NK-92 treated with Interleukin-12 subunit alpha and Interleukin-12 subunit beta, amount 100 ng/mL, for 24 hours (cell line): ENCODE data around the gene SPINK14.

ENCODE experiments used
- DNase-seq: peaks from one replicate; lab custom pipeline; 2025; lab: John Stamatoyannopoulos, UW

SPINK14 gene

DNA sequence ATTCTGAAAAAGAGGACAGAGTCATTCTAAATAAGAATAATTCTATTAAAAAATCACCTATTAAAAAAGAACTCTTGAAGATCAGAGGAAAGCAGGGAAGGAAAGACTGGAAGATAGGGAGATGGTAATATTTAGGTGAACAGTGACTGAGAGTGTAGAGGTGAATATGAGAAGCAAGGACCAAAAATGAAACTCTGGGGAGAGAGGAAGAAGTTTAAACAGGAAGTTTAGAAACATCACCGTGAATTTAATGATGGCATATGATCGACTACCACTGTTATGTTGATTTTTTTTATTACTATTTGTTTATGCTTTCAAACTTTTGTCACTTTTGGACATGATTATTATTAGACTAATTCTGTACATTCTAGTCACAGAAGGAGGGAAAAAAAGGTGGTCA, 32.8 kb downstream of the SPINK14 start:
- DNase-seq = no peak

DNA sequence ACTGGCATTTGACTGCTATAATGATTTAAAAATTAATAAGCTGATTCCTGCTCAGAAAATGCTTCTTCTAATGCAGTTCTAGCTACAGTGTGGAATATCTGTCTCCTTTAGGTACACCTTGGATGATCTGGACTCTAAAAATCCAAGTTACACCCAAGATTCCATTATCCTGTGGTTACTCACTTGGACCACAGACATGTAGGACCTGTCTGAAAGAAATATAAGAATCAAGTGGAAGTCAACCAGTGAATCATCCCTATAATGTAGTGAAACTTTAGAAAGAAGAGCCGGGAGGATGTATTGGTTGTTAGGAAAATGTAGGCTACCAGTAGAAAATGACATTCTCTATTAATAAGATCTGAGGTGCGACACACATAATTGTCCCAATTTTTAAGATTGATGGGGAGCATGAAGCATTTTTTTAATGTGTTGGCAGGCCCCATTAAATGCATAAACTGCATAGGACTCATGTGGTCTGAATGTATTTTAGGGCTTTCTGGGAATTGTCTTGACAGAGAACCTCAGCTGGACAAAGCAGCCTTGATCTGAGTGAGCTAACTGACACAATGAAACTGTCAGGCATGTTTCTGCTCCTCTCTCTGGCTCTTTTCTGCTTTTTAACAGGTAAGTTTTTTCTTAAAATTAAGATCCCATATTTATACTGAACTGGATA, 34.3 kb downstream of the SPINK14 start, which contains the start of gene SPINK6:
TSS of gene SPINK6 (plus strand) at position 512 of the 673 bp plus-strand sequence. CDS start at position 567, 55 bp downstream.
- no peak for DNase-seq

DNA sequence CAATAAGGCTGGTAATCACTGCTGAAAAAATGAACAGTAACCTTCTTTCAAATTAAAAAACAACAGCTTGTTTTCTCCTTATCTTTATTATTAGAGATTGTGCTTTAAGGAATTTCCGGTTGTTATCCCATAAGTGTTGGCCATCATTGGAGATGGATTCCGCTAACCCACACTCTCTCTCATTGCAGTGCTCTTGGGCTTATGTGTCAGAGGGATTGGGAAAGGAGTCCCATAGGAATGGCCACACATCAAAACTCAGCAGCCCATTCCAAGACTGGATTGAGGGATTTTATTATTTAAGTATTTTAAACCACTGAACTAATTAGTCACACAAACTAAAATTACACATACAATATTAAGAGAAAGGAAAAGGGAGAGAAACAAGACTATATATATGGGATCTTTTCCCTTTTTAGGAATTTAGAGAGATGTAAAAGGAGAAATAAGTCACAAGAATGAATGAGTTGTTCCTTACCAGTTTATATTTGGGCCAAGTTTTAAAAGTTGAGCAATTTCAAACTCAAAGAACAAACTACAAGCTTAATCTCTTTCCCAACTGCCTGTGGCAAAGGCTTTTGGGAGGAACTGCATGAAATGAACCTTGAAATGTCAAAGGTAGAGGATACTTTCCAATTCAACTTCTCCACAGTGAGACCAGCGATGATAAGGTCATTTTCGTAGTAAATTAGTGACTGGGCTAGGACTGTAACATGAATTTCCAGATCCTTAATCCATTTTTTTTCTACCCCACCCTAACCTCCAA, 36.9 kb downstream of the SPINK14 start:
- DNase-seq = no peak

DNA sequence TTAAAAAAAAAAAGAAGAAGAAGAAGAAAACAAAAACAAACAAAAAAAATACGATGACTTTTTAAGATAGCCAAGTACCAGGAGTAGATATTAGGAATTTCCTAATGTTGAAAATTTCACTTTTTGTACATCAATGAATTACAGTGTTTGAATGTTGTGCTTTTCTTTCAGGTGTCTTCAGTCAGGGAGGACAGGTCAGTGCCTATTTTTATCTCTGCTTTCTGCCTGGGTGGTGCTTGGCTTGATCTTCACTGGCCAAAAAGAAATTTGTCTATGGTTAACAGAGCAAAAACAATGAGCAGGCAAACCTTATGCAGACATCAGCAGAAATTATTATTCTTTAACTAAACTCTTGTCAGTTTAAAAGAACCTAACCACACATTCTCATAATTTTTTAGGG, 37.5 kb downstream of the SPINK14 start:
- DNase-seq = no peak

DNA sequence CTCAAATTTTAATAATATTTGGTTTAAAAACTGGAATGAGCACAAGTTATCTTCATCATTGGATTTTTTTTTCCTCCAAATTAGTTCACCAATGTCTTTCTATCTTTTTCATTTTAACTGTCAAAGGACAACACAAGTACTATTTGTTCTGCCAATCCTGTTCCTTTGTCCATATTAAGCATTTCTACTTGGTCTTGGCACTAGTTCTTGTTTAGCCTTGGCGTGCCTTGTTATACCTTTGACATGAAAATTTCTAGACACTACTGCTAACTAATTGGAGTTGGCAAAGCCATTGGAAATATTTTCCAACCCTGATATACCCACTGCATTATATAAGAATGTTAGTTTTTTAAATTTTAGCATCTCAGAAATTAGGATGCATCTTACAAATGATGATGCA, 38.3 kb downstream of the SPINK14 start:
- DNase-seq = no peak

DNA sequence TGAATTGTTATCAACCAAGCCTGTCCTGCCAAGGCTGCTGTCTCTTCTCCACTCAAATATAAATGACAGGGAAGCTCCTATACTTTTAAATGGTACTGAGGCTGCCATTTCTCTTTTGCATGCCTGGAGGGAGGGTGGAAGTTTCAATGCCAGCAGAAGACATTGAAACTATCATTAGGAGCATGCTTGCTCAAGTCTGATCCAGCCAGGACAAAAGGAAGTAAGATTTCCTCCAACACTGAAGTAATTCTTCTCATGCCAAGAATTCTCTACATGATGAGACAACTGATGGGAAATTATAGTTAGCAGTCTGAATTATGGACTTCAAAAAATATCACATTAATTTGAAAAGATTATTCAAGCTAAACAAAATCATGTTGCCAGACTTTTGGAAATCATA, 39.9 kb downstream of the SPINK14 start:
- no peak for DNase-seq

DNA sequence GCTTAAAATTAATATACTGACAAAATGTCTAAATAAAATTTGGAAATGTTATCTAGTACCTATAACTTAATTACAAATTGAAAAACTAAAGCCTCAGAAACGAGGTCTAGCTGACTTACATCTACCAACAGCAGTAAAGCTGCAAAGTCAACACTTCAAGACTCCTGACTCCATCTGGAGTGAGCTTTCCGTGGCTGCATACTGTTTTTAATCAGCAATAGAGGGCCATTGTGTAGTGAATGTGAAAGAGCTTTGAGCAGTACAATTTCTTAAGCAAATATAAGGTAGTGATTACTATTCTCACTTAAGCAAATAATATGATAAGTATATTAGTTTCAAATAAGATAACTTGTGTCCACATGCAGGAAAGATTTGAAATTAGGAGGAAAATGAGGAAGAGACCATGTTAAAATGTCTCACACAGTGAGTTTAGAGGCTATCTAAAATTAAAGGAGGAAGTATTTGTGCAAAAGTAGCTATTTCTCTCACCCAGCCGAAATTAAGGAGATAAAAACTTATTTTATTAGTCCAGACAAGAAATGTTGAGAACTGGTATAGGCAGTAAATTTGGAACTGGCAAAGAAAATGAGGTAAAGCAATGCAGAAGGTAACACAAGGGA, 40.9 kb downstream of the SPINK14 start:
- no peak for DNase-seq

DNA sequence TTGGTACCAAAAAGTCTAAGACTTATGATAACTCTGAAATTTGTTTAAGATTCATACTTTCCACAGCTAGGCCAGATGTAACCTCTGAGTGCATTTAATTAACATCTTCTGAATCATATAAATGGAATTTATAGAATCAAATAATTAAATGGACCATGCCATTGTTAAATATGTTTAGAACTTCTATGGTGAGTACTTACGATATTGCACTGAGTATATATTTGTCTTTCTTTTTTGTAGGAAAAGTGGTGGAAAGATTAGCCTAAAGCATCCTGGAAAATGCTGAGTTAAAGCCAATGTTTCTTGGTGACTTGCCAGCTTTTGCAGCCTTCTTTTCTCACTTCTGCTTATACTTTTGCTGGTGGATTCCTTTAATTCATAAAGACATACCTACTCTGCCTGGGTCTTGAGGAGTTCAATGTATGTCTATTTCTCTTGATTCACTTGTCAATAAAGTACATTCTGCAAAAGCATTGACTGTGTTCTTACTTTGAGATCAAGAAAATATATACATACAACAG, 46.4 kb downstream of the SPINK14 start:
- no peak for DNase-seq

DNA sequence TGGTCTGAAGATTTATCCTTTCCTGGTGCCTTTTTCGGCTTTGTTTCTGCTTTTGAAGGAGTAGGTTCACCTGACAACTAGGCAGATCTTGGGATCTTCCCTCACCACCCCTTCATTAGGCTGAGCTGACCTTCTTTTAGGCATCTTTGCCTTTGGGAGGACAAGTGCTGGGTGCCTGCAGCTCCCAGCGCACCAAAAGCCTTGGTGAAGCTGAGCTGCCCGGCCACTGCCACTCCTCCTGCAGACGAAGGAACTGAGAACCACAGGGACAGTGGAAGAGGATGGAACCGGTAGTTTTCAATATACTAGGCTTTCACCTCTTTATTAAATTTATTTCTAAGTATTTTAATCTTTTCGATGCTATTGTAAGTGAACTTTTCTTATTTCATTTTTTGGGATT, 53.2 kb downstream of the SPINK14 start:
- DNase-seq = no peak

DNA sequence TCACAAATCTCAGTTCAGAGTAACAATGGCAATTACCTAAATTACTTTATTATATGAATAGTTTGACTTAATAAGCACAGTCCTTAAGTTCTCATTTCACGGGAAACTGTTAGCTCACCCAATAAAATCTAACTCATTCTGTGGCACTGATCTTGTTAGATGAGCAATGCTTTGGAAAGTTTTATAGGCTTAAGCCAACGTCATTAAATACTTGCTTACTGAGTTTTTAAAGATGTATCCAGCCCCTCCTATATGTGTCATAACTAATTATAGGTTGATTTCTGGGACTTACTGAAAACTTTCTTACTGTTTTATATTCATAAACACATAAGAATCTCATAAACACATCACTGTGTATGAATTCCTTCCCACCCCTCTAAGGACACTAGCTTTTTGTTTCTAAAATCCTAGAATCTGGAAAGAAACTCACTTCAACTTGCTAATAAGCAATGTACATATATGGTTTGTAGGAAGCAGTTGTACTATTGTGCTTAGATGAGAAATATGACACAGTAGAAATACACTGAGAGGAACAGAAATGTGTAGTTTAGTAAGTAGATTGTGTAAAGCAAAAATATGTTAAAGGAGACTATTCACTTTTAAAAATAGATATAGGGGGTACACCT, 55.9 kb downstream of the SPINK14 start:
- DNase-seq = no peak
